ENCODE data around the gene ADPRS.
A peak's percentile ranks its signal among the peaks of the same experiment; 100 is the strongest.

The ADPRS gene

GRCh38 chr1:36097693-36098585 is 9.2 kb downstream of the ADPRS start:
- no peak overlapping the region for H3K27ac ChIP-seq (replicated peaks; ENCODE audit: low read length)
- H4K91ac ChIP-seq (ENCODE audit: low read depth, low read length, poor library complexity): no peak overlapping the region
- H3K4ac ChIP-seq (ENCODE audit: low read length): no peak overlapping the region
- DNase-seq (ENCODE audit: low spot score): no peak
- H3K18ac ChIP-seq (ENCODE audit: low read length): no peak overlapping the region
- no CpG with 5 or more reads among the region's 33 CpGs for WGBS, 2 donors (ENCODE audit: extremely low coverage in 2 of 2, insufficient read length in 2 of 2, insufficient replicate concordance in 1 of 2)
- H4K8ac ChIP-seq (ENCODE audit: low read depth, low read length): no peak overlapping the region
- H3K27me3 ChIP-seq (ENCODE audit: control insufficient read depth in 3 of 3, insufficient read depth in 3 of 3, low read depth in 1 of 3, low read length in 3 of 3): no peaks in the 10 kb centered on the region
- H2BK15ac ChIP-seq (ENCODE audit: low read length): no peak overlapping the region
- H2BK120ac ChIP-seq (ENCODE audit: low read depth, low read length): no peak overlapping the region
- H3K79me1 ChIP-seq (ENCODE audit: low read depth, low read length): peaks cover 2% of the 10 kb centered on the region
- H3K9ac ChIP-seq (ENCODE audit: low read depth, low read length, poor library complexity): peak overlapping the region; percentile 44
- no peak overlapping the region for H3K4me3 ChIP-seq (ENCODE audit: low read length in 2 of 2)
- no peak overlapping the region for H2BK5ac ChIP-seq (ENCODE audit: low read length)
- H3K4me1 ChIP-seq (ENCODE audit: control insufficient read depth in 2 of 2, insufficient read depth in 1 of 2, low read depth in 1 of 2, low read length in 2 of 2): peaks cover 0 to 8% of the 10 kb centered on the region in 2 donors
- H2AFZ ChIP-seq (ENCODE audit: low read length): peak overlapping the region; percentile 63
- H2BK12ac ChIP-seq (ENCODE audit: low read length): no peak overlapping the region
- H3K23ac ChIP-seq (ENCODE audit: low read depth, low read length, poor library complexity): no peak overlapping the region
- H3K36me3 ChIP-seq (replicated peaks in 1 of 2; ENCODE audit: control insufficient read depth in 2 of 2, insufficient read depth in 2 of 2, low read length in 2 of 2): peaks cover 23 to 37% of the 10 kb centered on the region in 2 donors
- no peaks in the 10 kb centered on the region for H3K9me3 ChIP-seq (replicated peaks in 1 of 2; ENCODE audit: control insufficient read depth in 2 of 2, insufficient read depth in 1 of 2, low read depth in 1 of 2, low read length in 2 of 2)
- peak overlapping the region; percentile 46 for H2AK5ac ChIP-seq (ENCODE audit: low read depth, low read length)
- peak overlapping the region; percentile 56 for H3K14ac ChIP-seq (ENCODE audit: low read length)
- no peak overlapping the region for H3K4me2 ChIP-seq (ENCODE audit: insufficient read depth, low read length, poor library complexity, severe bottlenecking)

GRCh38 chr1:36098650-36099365 is 10.1 kb downstream of the ADPRS start:
- H2BK15ac ChIP-seq (ENCODE audit: low read length): no peak overlapping the region
- H3K4me2 ChIP-seq (ENCODE audit: insufficient read depth, low read length, poor library complexity, severe bottlenecking): no peak overlapping the region
- peak overlapping the region; percentile 87 for H2BK120ac ChIP-seq (ENCODE audit: low read depth, low read length)
- no peak overlapping the region for H3K23ac ChIP-seq (ENCODE audit: low read depth, low read length, poor library complexity)
- no peak overlapping the region for H4K8ac ChIP-seq (ENCODE audit: low read depth, low read length)
- no peak overlapping the region for H3K4ac ChIP-seq (ENCODE audit: low read length)
- peaks cover 0 to 8% of the 10 kb centered on the region in 2 donors for H3K4me1 ChIP-seq (ENCODE audit: control insufficient read depth in 2 of 2, insufficient read depth in 1 of 2, low read depth in 1 of 2, low read length in 2 of 2)
- peak overlapping the region; percentile 70 for H2AK5ac ChIP-seq (ENCODE audit: low read depth, low read length)
- peak overlapping the region; percentile 17 for H3K18ac ChIP-seq (ENCODE audit: low read length)
- H3K4me3 ChIP-seq (ENCODE audit: low read length in 2 of 2): no peak overlapping the region
- peak overlapping the region; percentile 76 for H2AFZ ChIP-seq (ENCODE audit: low read length)
- peaks cover 15 to 28% of the 10 kb centered on the region in 2 donors for H3K36me3 ChIP-seq (replicated peaks in 1 of 2; ENCODE audit: control insufficient read depth in 2 of 2, insufficient read depth in 2 of 2, low read length in 2 of 2)
- no peaks in the 10 kb centered on the region for H3K9me3 ChIP-seq (replicated peaks in 1 of 2; ENCODE audit: control insufficient read depth in 2 of 2, insufficient read depth in 1 of 2, low read depth in 1 of 2, low read length in 2 of 2)
- peak overlapping the region; percentile 66 for H2BK5ac ChIP-seq (ENCODE audit: low read length)
- H3K27ac ChIP-seq (replicated peaks; ENCODE audit: low read length): no peak overlapping the region
- no CpG with 5 or more reads among the region's 13 CpGs for WGBS, 2 donors (ENCODE audit: extremely low coverage in 2 of 2, insufficient read length in 2 of 2, insufficient replicate concordance in 1 of 2)
- peaks cover 2% of the 10 kb centered on the region for H3K79me1 ChIP-seq (ENCODE audit: low read depth, low read length)
- H2BK12ac ChIP-seq (ENCODE audit: low read length): peak overlapping the region; percentile 73
- no peaks in the 10 kb centered on the region for H3K27me3 ChIP-seq (ENCODE audit: control insufficient read depth in 3 of 3, insufficient read depth in 3 of 3, low read depth in 1 of 3, low read length in 3 of 3)
- H3K14ac ChIP-seq (ENCODE audit: low read length): no peak overlapping the region
- no peak overlapping the region for H4K91ac ChIP-seq (ENCODE audit: low read depth, low read length, poor library complexity)
- DNase-seq (ENCODE audit: low spot score): no peak
- no peak overlapping the region for H3K9ac ChIP-seq (ENCODE audit: low read depth, low read length, poor library complexity)

GRCh38 chr1:36099681-36100341 is 11.1 kb downstream of the ADPRS start:
- peaks cover 0 to 8% of the 10 kb centered on the region in 2 donors for H3K4me1 ChIP-seq (ENCODE audit: control insufficient read depth in 2 of 2, insufficient read depth in 1 of 2, low read depth in 1 of 2, low read length in 2 of 2)
- no peak overlapping the region for H3K4ac ChIP-seq (ENCODE audit: low read length)
- no peak overlapping the region for H3K9ac ChIP-seq (ENCODE audit: low read depth, low read length, poor library complexity)
- no peaks in the 10 kb centered on the region for H3K27me3 ChIP-seq (ENCODE audit: control insufficient read depth in 3 of 3, insufficient read depth in 3 of 3, low read depth in 1 of 3, low read length in 3 of 3)
- peaks cover 2% of the 10 kb centered on the region for H3K79me1 ChIP-seq (ENCODE audit: low read depth, low read length)
- no peak overlapping the region for H3K14ac ChIP-seq (ENCODE audit: low read length)
- no peak overlapping the region for H2BK15ac ChIP-seq (ENCODE audit: low read length)
- H3K4me2 ChIP-seq (ENCODE audit: insufficient read depth, low read length, poor library complexity, severe bottlenecking): no peak overlapping the region
- no peak overlapping the region for H4K91ac ChIP-seq (ENCODE audit: low read depth, low read length, poor library complexity)
- peak overlapping the region; percentile 76 for H2AFZ ChIP-seq (ENCODE audit: low read length)
- H3K36me3 ChIP-seq (replicated peaks in 1 of 2; ENCODE audit: control insufficient read depth in 2 of 2, insufficient read depth in 2 of 2, low read length in 2 of 2): peaks cover 5 to 18% of the 10 kb centered on the region in 2 donors
- peak overlapping the region; percentile 87 for H2BK120ac ChIP-seq (ENCODE audit: low read depth, low read length)
- H2AK5ac ChIP-seq (ENCODE audit: low read depth, low read length): peak overlapping the region; percentile 92
- H3K18ac ChIP-seq (ENCODE audit: low read length): no peak overlapping the region
- H3K23ac ChIP-seq (ENCODE audit: low read depth, low read length, poor library complexity): peak overlapping the region; percentile 39
- H2BK5ac ChIP-seq (ENCODE audit: low read length): peak overlapping the region; percentile 66
- no peaks in the 10 kb centered on the region for H3K9me3 ChIP-seq (replicated peaks in 1 of 2; ENCODE audit: control insufficient read depth in 2 of 2, insufficient read depth in 1 of 2, low read depth in 1 of 2, low read length in 2 of 2)
- H3K27ac ChIP-seq (replicated peaks; ENCODE audit: low read length): no peak overlapping the region
- H4K8ac ChIP-seq (ENCODE audit: low read depth, low read length): no peak overlapping the region
- peak; percentile 81 for DNase-seq (ENCODE audit: low spot score)
- H2BK12ac ChIP-seq (ENCODE audit: low read length): peak overlapping the region; percentile 73
- H3K4me3 ChIP-seq (ENCODE audit: low read length in 2 of 2): no peak overlapping the region
- no CpG with 5 or more reads among the region's 18 CpGs for WGBS, 2 donors (ENCODE audit: extremely low coverage in 2 of 2, insufficient read length in 2 of 2, insufficient replicate concordance in 1 of 2)
